GM21515 (cell line): ENCODE data around the gene INPP5A.
"Not testable (repeated sequence)": the region's sequence is repeated elsewhere in the genome, so short reads cannot be mapped to it uniquely, and the experiment has no call there.

Source experiments
- ATAC-seq: cut with Tn5 transposase; IDR thresholded peaks from one replicate; pipeline ENCODE4 v1.9.1; 2021; ENCODE audit not compliant: unreplicated experiment

The INPP5A gene

DNA sequence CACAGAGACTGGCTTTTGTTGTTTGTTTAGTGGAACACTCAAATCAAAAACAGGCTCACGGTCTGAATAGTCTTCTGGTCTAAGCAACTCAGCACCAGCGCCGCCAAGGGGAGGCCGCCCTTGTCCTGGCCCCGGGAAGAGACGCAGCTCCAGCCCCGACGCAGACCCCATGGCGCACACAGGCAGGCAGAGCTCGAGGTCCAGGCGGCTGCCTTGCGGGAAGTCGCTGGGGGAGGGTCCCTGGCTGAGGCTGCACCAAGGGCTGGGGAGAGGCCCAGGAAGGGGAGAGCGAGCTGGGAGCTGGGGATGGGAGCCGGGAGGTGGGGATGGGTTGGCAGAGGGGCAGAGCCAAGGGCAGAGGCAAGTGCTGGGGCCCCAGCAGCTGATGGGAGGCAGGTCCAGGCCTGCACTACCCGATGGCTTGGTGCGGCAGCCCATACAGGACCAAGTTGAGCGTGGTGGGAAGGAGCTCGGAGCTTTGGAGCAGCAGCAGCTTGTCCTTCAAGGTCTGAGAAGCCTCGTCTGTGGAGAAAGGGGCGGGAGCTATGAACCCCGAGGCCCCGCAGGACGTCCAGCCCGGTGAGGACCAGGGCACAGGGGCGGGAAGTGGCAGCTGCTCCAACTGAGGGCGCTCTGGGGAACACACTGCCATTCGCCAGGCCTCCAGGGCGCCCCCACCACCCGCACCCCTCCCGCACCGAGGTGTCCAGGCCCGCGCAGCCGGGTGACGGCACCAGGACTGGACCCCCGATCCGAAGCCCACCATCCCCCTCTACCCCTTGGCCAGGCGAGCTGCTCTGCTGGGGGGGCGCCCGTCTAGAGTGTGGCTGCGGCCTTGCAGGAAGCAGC lies 271.0 kb downstream of the INPP5A start:
- no peak for ATAC-seq

DNA sequence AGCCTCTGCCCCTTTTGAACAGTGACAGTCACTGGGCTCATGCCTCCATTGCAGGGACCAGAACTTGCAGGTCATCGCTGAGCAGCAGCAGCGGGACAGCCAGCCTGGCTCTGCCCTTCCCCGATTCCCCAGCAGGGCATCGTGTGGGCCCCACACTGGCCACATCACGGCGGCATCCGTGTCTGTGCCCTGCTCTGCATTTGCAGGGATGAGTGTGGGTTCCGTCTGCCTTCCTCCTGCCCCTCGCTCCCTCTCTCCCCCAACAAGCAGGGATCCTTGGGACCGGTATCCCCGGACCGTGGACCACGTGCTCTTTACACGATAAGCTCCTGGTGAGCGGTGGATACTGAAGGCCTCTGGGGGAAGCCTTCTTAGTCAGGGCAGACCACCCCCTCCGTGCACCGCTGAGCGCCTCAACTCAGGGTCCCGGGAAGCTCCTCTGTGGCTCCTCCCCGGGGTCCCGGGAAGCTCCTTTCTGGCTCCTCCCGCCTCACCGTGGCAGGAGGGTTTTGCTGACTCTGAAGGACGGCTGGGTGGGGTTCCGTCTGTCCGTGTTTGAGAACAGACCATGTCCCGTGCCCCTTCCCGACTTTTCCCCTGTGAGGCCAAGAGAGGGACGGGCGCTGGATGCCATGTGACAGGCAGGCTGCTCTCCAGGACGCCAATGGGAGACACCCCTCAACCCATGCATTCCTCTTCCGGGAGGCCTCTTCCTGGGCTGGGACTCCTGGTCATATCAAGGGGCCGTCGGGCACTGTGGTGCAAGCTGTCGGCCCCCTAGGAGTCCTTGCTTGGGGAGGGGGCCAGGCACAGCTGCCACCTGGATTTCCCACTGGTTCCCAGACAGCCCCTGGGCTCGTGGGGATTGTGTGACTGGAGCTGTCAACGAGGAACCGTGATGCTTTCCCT lies 271.9 kb downstream of the INPP5A start:
- no peak for ATAC-seq

DNA sequence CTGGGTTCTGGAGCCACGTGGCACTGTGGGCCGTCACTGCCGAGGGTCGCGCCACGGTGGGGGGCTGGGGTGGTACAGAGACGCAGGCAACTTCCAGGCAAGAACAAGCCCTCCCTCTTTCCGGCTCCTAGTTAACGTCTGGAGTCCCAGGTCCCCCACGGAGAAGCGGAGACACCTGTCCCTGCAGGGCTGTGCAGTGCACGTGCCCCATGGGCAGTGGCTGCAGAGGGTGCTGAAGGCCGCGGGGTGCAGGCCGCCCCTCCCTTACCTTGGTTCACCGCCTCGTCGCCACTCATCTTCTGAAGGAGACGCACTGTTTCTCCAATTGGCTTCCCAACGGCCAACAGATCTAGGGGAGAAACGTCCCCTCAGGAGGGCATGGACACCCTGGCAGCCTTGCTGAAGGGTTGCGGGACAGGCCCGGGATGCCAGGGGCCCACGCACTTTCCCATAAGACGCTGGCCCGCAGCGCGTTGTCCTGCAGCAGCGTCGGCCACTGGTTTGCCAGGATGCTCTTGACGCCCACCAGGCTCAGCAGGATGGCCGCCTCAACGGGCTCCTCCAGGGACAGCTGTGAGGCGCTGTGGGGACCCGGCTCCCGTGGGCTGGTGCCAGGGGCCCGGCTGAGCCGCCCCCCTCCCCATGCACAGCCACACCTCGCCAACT lies 272.7 kb downstream of the INPP5A start:
- no peak for ATAC-seq

DNA sequence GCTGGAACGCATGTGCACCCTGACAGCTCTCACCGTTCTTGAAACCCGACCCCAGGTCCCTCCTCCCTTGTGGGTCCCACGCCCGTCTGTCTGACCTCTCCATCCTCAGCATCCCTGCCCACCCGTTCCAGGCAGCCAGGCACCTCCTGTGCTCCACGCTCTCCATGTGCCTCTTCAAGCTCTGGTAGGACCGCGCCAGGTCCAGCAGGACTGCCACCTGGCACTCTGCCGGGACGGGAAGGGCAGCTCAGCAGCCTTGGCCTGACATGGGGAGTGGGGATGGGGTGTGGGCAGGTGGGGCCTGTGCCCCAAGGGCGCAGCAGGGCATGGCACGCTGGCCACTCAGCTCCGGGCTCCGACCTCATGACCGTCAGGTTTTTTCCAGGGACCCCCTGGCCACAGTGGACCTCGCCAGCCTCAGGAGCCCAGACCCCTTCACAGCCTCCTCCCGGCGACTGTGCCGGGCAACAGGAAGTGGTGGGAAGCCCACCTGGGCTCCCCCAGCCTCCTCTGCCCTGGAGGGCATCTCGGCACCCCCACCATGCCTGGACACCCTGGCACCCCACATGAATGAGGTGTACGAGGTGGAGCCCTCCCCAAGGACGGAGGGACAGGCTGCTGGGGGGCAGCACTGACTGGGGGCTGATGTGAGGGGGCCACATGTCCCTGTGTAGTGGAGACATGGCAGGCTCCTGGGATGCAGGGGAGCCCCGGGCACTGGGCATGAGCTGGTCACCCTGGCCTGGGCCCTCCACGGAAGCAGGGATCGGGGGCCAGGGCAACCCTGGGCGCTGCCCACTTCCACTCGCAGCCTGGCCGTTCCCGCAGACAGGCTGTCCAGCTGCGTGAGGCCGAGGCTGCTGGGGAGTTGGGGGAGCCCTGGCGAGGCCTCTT lies 273.5 kb downstream of the INPP5A start:
- no peak for ATAC-seq

DNA sequence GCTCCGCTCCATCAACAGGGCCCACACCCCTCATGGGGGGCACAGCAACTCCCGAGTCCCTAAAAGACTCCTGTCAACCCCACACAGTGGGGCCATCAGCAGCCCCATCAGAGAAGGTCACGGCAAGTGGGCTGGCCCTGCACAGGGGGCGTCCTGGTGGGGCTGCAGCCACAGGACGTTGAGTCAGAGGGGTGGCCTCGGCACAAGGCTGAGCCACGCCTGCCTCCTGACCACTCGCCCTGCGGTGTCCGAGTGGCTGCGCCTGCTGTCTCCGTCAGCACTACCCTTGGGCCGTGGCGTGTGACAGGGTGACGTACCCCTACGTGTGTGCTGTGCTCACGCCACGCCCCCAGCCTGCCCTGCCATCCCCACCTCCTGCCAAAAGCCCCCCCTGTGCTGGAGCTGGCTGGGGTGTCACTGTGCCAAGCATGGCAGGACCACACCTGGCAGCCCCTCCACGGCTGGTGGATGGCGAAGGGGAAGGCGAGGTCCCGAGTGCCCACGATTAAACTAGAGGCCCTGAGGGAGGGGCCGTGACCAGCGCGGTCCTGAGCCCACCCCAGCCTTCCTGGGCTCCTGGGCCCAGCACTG lies 274.4 kb downstream of the INPP5A start:
- ATAC-seq: no peak

DNA sequence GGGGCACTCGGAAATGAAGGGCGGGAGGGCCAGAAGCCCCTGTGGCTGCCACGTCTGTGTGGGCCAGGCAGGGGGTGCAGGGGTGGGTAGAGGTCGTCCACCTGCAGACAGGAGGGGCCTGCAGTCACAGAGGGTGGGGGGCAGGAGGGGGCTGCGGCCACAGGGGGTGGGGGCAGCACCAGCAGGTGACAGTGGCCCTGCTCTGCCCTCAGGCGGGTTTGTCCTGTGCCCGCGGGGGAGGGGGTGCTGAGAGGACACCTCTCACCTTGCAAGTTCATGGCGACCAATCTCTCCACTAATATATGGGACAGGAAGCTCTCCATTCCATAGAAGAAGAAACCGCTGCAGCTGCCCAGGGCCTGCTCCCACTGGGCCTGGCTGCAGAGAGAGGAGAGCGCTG lies 274.9 kb downstream of the INPP5A start:
- no peak for ATAC-seq

DNA sequence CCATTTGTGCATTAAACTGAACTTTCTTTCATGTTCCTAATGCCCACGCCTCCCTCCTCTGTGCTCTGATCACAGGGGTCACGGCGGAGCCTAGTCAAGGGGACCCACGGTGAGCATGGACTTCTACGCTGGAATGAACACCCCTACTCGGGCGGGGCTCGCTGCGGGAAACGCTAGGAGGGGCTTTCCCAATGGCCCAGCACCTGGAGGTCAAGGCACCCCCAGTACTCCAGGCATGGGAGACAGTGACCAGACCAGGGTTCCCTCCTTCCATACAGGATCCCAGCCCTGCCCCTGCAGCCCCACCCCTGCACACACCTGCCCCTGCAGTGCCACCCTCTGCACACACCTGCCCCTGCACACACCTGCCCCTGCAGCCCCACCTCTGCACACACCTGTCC lies 275.4 kb downstream of the INPP5A start:
- no peak for ATAC-seq

DNA sequence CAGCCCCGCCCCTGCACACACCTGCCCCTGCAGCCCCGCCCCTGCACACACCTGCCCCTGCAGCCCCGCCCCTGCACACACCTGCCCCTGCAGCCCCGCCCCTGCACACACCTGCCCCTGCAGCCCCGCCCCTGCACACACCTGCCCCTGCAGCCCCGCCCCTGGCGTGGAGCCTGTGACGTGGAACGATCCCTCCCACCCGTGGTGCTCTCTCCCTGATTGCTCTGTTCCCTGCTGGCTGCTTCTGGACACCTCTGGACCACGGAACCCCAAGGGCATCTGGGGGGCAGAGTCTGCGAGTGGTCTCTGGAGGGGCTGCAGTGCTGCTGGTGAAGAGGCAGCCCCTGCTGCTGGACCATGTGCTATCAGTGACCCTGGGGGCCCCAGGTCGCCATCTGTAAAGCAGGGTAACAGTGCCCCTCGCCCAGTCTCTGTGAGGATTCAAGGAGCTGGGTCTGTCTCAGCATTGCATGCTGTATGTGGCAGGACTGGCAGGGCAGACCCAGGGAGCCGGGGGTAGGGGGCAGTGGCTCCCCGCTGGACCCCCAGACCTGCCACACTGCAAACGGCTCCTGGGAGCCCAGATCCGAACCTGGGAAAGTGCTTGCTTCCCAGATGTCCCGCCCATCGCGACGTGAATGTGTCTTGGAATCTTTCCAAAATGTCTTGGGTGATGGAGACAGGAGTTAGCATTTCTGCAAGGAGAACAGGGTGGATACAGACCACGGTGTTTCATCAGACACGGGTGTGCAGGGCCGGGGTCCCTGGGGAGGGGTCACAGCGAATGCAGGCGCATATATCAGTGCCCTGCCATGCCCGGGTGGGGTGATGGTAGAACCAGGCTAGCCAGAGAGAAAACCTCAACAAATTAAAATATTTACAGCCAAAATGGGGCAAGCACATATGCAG lies 276.2 kb downstream of the INPP5A start:
- ATAC-seq: no peak

DNA sequence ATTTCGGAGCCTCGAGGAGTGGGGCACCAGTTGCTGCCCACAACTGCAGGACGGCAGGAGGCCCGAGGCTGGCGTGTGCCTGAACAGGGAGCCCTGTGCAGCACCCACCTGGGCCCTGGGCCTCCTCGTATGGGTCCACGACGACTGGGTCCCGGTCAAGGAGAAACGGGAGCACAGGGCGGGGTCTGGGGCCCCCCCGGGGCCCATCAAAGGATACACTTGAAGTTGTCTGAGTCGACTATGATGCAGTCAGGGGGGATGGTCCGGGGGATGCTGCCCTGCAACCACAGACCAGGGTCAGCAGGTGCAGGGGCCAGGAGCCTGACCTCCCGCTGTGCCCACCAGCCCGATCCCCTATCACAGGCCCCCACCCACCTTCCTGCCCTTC lies 276.9 kb downstream of the INPP5A start:
- ATAC-seq: no peak

DNA sequence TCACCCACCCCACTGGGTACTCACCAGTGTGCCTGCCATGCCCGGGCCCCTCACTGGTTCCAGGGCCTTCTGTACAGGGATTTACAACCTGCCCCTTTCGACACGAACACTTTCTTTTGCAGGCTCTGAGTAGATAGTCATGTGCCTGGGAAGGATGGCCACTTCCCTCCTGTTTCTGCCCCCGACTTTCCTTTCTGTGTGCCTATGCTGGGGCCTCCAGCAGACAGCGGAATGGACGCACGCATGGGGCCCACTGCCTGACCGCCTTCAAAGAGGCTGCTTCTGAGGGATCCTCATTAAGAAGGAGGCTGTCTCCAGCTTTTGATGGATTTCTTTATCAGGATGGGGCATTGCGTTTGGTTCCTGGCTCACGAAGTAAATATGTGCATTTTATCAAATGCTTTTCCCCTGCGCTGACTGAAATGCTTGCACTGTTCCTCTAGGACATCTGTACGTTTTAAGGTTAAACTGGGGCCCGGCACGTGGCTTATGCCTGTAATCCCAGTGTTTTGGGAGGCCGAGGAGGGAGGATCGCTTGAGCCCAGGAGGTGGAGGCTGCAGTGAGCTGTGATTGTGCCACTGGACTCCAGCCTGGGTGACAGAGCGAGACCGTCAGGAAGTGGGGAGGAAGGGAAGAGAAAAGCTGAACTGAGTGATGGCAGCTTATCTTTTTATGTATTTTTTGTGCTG lies 277.7 kb downstream of the INPP5A start:
- ATAC-seq: no peak

DNA sequence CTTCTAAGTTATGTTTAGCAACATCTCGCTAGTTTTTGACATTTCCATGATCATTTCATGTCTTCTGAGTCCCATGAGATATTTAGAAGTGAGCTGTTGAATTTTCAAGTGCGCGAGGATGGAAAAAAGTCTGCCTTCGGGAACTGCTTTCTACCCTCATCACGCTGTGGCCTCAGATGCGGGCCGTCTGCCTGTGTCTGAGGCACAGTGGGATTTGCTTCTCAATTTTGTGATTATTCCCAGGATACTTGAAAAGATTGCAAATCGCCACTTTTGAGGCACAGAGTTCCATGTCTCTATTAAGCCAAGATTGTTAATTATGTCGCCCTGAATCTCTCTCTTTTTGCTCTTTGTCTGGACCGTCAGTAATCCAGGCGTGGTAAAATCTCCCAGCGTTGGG lies 279.1 kb downstream of the INPP5A start:
- no peak for ATAC-seq

DNA sequence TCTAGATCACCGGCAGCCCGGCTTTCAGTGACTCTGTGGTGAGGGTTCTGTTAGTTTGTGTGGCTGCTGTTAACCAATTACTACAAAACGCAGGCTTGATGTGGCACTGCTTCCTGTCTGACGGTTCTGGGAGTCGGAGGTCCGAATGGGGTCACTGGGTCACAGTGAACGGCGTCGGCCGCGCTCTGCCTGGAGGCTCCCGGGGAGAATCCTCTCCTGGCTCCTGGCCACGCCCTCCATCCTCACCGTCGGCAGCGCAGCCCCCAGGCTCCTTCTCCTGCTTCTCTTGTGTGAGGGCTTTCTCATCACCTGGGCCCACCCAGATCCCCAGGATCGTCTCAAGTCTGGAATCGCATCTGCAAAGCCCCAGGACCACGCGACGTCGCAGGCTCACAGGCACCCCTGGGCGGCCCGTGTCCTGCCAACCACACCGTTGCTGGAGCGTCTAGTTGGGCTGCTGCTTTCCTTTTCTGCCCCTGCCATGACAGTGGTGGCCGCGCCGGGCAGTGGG lies 280.2 kb downstream of the INPP5A start:
- no peak for ATAC-seq

DNA sequence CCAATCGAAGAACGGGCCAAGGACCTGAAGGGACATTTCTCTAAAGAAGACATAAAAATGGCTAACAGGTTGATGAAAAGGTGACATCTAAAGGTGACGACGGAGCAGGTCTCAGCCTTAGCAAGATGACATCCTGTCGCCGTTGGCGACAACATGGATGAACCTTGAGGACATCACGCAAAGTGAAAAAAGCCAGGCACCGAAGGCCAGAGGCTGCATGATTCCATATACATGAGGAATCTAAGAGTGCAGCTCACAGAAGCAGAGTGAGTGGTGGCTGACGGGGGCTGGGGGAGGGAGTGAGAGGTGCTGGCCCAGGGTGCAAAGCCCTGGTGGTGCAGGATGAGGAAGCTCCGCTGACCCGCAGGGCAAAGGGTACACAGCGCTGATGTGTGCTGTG lies 282.5 kb downstream of the INPP5A start:
- no peak for ATAC-seq

DNA sequence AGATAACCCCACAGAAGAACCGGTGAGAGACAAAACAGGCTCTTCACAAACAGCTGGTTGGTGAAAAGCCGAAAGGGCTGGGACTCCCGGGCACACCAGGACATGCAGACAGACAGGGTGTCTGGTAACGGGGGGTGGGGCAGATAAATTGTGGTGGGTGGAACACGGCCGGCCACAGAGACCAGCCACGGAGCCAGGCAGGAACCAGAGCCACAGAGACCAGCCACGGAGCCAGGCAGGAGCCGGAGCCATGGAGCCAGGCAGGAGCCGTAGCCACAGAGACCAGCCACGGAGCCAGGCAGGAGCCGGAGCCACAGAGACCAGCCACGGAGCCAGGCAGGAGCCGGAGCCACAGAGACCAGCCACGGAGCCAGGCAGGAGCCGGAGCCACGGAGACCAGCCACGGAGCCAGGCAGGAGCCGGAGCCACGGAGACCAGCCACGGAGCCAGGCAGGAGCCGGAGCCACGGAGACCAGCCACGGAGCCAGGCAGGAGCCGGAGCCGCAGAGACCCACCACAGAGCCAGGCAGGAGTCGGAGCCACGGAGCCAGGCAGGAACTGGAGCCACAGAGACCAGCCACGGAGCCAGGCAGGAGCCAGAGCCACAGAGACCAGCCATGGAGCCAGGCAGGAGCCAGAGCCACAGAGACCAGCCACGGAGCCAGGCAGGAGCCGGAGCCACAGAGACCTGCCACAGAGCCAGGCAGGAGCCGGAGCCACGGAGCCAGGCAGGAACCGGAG lies 288.4 kb downstream of the INPP5A start:
- ATAC-seq: not testable (repeated sequence)

DNA sequence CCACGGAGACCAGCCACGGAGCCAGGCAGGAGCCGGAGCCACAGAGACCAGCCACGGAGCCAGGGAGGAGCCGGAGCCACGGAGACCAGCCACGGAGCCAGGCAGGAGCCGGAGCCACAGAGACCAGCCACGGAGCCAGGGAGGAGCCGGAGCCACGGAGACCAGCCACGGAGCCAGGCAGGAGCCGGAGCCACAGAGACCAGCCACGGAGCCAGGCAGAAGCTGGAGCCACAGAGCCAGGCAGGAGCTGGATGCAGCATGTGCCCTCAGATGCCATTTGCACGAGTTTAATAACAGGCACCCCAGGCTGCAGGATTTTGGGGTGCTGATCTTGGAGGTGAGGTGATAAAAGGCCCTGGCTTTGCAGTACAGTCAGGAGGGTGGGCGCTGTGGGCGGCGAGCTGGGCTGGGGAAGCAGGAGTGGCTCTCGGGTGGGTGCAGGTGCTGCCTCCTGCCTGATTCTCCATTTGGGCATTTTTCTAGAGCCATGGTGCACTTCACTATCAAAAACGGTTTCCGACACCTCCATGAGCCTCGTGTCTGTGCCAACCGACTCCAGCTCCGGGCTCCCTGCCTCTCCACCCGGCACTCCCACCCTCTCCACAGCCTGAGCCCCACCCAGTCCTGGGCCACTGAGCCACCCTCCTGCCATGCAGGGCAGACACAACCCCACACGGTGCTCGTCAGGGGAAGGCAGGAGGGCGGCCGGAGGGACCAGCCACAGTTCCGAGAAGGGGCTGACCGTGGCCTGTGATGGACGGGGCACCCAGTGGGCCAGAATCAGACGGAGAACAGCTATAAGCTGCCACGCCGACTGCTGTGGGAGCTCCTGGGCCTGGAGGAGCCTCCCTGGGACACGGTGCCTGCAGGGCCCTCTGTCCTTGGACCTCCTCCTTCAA lies 289.2 kb downstream of the INPP5A start:
- ATAC-seq: no peak

DNA sequence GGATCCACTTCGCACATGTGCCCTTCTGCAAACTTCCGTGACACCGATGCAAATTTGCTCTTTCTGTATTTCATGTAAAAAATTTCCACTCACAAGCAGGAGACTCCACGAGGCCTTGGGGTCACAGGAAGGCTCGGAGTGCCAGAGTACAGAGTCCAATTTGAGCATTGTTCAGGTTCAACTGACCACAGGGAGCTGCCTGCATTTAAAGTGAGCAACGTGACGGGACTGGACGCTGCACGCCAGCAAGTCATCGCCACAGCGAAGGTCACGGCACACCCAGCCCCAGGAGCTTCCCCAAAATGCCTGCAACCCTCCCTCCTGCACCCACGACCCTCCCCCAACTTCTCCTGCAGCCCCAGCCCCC lies 289.8 kb downstream of the INPP5A start:
- no peak for ATAC-seq
